HepG2 (cell line): ENCODE data around the gene C2orf80. TPM values are rescaled to one million over a fixed set of nuclear protein-coding genes. Genes with fewer than 3 reads are reported as not detected.
A peak's percentile ranks its signal among the peaks of the same experiment; 100 is the strongest.

Source experiments
- AGO2 ChIP-seq: fragments of 200-400 bp; formaldehyde crosslinking; optimal IDR thresholded peaks from 2 replicates; pipeline ENCODE3; 2017; ENCODE audit warnings: mild to moderate bottlenecking, low read depth, low read length, moderate library complexity
- ATAD3A ChIP-seq: sonication (generic); formaldehyde crosslinking; IDR thresholded peaks from 2 replicates; pipeline ENCODE4 v1.4.0; 2020; ENCODE audit warnings: missing genetic modification reagents
- GRHL1 ChIP-seq: sonication (generic); formaldehyde crosslinking; conservative IDR thresholded peaks from 2 replicates; pipeline ENCODE4 v1.8.0; 2022; ENCODE audit warnings: missing genetic modification reagents
- KLF11 ChIP-seq: IDR thresholded peaks from 2 replicates; pipeline ENCODE4 v1.6.1; 2016; ENCODE audit warnings: missing compliant biosample characterization
- PAXIP1 ChIP-seq: sonication (generic); formaldehyde crosslinking; conservative IDR thresholded peaks from 2 replicates; pipeline ENCODE4 v1.4.0; 2020; ENCODE audit warnings: mild to moderate bottlenecking, missing genetic modification reagents, moderate library complexity
- POLR2G ChIP-seq: fragments of 200-400 bp; formaldehyde crosslinking; IDR thresholded peaks from 2 replicates; pipeline ENCODE4 v1.6.1; 2018; ENCODE audit warnings: mild to moderate bottlenecking, low read depth, low read length, moderate library complexity
- PRMT3 ChIP-seq: sonication (generic); formaldehyde crosslinking; IDR thresholded peaks from 2 replicates; pipeline ENCODE4 v1.8.1; 2022; ENCODE audit warnings: low read depth, mild to moderate bottlenecking, moderate library complexity, missing genetic modification reagents, borderline replicate concordance
- PTBP1 ChIP-seq: fragments of 200-400 bp; formaldehyde crosslinking; IDR thresholded peaks from 2 replicates; pipeline ENCODE4 v1.6.1; 2018; ENCODE audit warnings: low read length, low read depth; ENCODE audit not compliant: poor library complexity, severe bottlenecking
- RXRB ChIP-seq: IDR thresholded peaks from 2 replicates; pipeline ENCODE4 v1.6.1; 2016; ENCODE audit warnings: borderline replicate concordance, missing genetic modification reagents, missing compliant biosample characterization
- SAP130 ChIP-seq: IDR thresholded peaks from 2 replicates; pipeline ENCODE4 v1.6.1; 2016; ENCODE audit warnings: low read depth
- SIN3A ChIP-seq: IDR thresholded peaks from 2 replicates; pipeline ENCODE4 v1.6.1; 2011; ENCODE audit warnings: low read depth, mild to moderate bottlenecking, control low read depth, low read length, borderline replicate concordance
- WIZ ChIP-seq: sonication (generic); formaldehyde crosslinking; IDR thresholded peaks from 2 replicates; pipeline ENCODE4 v1.5.1; 2020; ENCODE audit warnings: mild to moderate bottlenecking, missing genetic modification reagents
- ZHX2 ChIP-seq, 2 experiments: sonication (generic) in 1 of 2; formaldehyde crosslinking in 1 of 2; IDR thresholded peaks; 2 replicates each; pipeline versions ENCODE4 v1.6.1 to v1.9.0; 2014 to 2022; ENCODE audit warnings: antibody characterized with exemption in 1 of 2, borderline replicate concordance in 1 of 2, inconsistent platforms in 1 of 2, low read depth in 1 of 2, missing genetic modification reagents in 1 of 2
- ZKSCAN8 ChIP-seq: IDR thresholded peaks from 2 replicates; pipeline ENCODE4 v1.6.1; 2016; ENCODE audit warnings: borderline replicate concordance, missing genetic modification reagents, missing compliant biosample characterization
- ZNF331 ChIP-seq: sonication (generic); formaldehyde crosslinking; IDR thresholded peaks from 2 replicates; pipeline ENCODE4 v1.4.0; 2020; ENCODE audit warnings: missing genetic modification reagents
- ZNF644 ChIP-seq: IDR thresholded peaks from 2 replicates; pipeline ENCODE4 v1.6.1; 2016; ENCODE audit warnings: low read depth
- ZNF713 ChIP-seq: sonication (generic); formaldehyde crosslinking; IDR thresholded peaks from 2 replicates; pipeline ENCODE4 v1.4.0; 2020; ENCODE audit warnings: mild to moderate bottlenecking, missing genetic modification reagents
- polyA plus RNA-seq, 8 experiments: library from polyadenylated mRNA; depleted of rRNA in 3 of 8; stranded (reverse) in 7 of 8; unstranded in 1 of 8; fragments of >200 nt; fragmentation: Illumina TruSeq in 4 of 8; extraction: Trizol in 4 of 8; gene quantifications; 2 replicates each; pipeline versions ENCODE4 v1.2.1 to v1.2.3, GENCODE V29; 2011 to 2016; ENCODE audit warnings: low read depth in 4 of 8, missing spikeins in 1 of 8, mixed read lengths in 1 of 8; ENCODE audit not compliant: insufficient read depth in 1 of 8
- total RNA-seq, 5 experiments: library from RNA; depleted of rRNA; stranded (reverse); fragments of >200 nt; fragmentation: Illumina TruSeq; extraction: Trizol; gene quantifications; 2 replicates each; pipeline ENCODE4 v1.2.3, GENCODE V29; 2016; ENCODE audit warnings: low read depth in 1 of 5

Gene C2orf80
- total and polyA plus RNA-seq, 2 of the 13 experiments (the other 11 are each of a cell fraction or from before 2014, with no cell fraction given), result not detected

- TF ChIP-seq PAXIP1 (no peak; the same call in 1 of the 2 replicates), POLR2G (no peak), RXRB (CRISPR knock-in tag) (peak; percentile 55), ZNF713 (CRISPR knock-in tag) (no peak), KLF11 (CRISPR knock-in tag) (no peak), SAP130 (CRISPR knock-in tag) (peak; percentile 56), WIZ (CRISPR knock-in tag) (no peak), PTBP1 (no peak), ATAD3A (no peak), AGO2 (no peak), ZHX2 (IDR thresholded peaks at IDR 0.05; ENCODE audit: low read depth) (no peak), ZHX2 (CRISPR knock-in tag; IDR thresholded peaks at IDR 0.05; ENCODE audit: borderline replicate concordance) (no peak), SIN3A (no peak), PRMT3 (CRISPR knock-in tag) (no peak), GRHL1 (CRISPR knock-in tag) (no peak), ZNF644 (CRISPR knock-in tag) (no peak), ZKSCAN8 (CRISPR knock-in tag) (peak; percentile 59; the same call in 1 of the 2 replicates), ZNF331 (CRISPR knock-in tag) (peak; percentile 97)
These were observed 14.6 kb downstream of the C2orf80 start (continued) for GRCh38 chr2:208175069-208175839.
